ENCODE measurements around the gene C5orf34. TPM values are rescaled to one million over a fixed set of nuclear protein-coding genes. Genes with fewer than 3 reads are reported as not detected.

The C5orf34 gene
- total and polyA plus RNA-seq, 9 of the 15 experiments (the other 6 are each of a cell fraction or from before 2014, with no cell fraction given): 13.2 to 32.6 (median 20.7) TPM

DNA sequence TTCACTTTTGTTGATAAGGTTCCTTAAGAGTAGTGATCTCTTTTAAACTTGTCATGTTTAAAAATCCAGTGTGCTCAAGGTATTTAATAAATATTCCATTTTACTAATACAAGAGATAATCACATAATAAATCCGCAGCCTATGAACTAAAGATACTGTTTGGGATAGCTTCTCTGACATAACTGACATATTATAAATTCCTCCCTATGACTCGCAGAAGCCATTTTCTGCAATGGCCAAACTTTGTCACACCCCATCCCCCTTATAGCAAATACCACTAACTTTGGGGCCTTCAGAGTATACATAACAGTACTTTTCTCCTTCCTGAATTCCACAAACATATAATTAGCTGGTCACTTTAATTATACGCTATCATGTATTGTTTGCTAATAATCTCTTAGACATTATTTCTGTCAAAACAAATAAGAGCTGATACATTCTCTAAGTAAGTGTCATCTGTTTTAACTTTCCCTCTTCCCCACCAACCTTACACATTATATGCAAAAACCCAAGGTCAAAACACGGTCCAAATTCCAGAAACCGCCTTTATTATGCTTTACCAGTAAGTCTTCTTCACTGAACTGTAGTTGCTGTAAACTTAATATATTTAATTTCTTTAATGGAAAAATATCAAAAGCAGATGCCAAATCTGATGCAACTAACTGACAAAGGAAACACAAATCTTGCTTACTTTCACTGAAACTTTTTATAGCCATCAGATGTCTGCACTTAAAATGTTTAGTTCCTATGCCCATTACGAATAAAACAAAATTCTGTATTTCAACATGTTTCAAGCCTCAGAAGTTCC is 32.3 kb downstream of the C5orf34 start (continued):
- TF ChIP-seq MBD1 (CRISPR knock-in tag; IDR thresholded peaks at IDR 0.05): no peak
- TF ChIP-seq ZNF584 (CRISPR knock-in tag; IDR thresholded peaks at IDR 0.05; ENCODE audit: low read depth): peak; percentile 40; the same call in 1 of the 2 replicates
- peak; percentile 31; the same call in 1 of the 2 replicates for TF ChIP-seq TEAD4 (IDR thresholded peaks at IDR 0.05; ENCODE audit: low read length)
- TF ChIP-seq TEAD4 (CRISPR knock-in tag; IDR thresholded peaks at IDR 0.05; ENCODE audit: borderline replicate concordance): no peak
- no peak for TF ChIP-seq ZFP1 (CRISPR knock-in tag; IDR thresholded peaks at IDR 0.05)
- no peak for TF ChIP-seq SP1 (CRISPR knock-in tag; IDR thresholded peaks at IDR 0.05)
- 0 out of 2 replicates have a peak, but pooled peaks have one; percentile 14 for TF ChIP-seq NR2C1 (IDR thresholded peaks at IDR 0.05)
- TF ChIP-seq NR2C1 (tag; IDR thresholded peaks at IDR 0.05): no peak
- no peak for TF ChIP-seq ZNF644 (tag; IDR thresholded peaks at IDR 0.05; ENCODE audit: low read depth)
- peak in 1 of 2 experiments; percentile 53 for TF ChIP-seq AFF1 (IDR thresholded peaks at IDR 0.05; ENCODE audit: low read depth in 1 of 2, partially characterized antibody in 2 of 2)
- peak; percentile 20 for TF ChIP-seq DACH1 (IDR thresholded peaks at IDR 0.05; ENCODE audit: partially characterized antibody)
- no peak for TF ChIP-seq BMI1 (IDR thresholded peaks at IDR 0.05; ENCODE audit: low read length)
- no peak for TF ChIP-seq CLOCK (CRISPR knock-in tag; IDR thresholded peaks at IDR 0.05; ENCODE audit: borderline replicate concordance)
- TF ChIP-seq ZNF395 (CRISPR knock-in tag; IDR thresholded peaks at IDR 0.05): peak; percentile 67; the same call in 1 of the 2 replicates
- no peak for TF ChIP-seq ZNF740 (CRISPR knock-in tag; IDR thresholded peaks at IDR 0.05)
- TF ChIP-seq ZNF740 (tag; IDR thresholded peaks at IDR 0.05): no peak

Data from K562 (cell line).